ENCODE data around the gene HMGXB3. TPM values are rescaled to one million over a fixed set of nuclear protein-coding genes. Genes with fewer than 3 reads are reported as not detected.
"Not testable (repeated sequence)": the region's sequence is repeated elsewhere in the genome, so short reads cannot be mapped to it uniquely, and the experiment has no call there.

The HMGXB3 gene
- total RNA-seq, 1 experiment from 2014 or later: 38.0 TPM

DNA sequence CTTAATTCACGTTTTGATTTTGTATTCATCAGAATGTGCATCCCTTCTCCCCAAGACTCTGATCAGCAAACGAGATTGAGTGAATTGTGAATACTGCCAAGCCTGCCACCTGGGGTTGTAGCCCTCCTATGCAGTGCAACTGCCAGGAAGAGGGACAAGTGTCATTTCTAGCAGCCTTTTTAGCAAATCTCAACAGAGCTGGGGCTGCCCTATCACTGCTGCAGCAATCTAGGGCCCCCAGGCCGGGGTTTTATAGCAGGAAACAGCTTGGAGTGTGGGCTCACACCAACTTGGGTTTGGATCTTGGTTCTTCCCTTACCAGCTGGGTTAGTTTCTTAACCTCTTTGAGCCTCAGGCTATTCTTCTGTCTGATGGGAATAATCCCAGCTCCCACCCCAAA, 81.8 kb downstream of the HMGXB3 start:
- H3K4me3 ChIP-seq: no peak overlapping the region
- no peak for TF ChIP-seq EZH2 (IDR thresholded peaks at IDR 0.05; ENCODE audit: low read depth)
- TF ChIP-seq, protein P1, sequence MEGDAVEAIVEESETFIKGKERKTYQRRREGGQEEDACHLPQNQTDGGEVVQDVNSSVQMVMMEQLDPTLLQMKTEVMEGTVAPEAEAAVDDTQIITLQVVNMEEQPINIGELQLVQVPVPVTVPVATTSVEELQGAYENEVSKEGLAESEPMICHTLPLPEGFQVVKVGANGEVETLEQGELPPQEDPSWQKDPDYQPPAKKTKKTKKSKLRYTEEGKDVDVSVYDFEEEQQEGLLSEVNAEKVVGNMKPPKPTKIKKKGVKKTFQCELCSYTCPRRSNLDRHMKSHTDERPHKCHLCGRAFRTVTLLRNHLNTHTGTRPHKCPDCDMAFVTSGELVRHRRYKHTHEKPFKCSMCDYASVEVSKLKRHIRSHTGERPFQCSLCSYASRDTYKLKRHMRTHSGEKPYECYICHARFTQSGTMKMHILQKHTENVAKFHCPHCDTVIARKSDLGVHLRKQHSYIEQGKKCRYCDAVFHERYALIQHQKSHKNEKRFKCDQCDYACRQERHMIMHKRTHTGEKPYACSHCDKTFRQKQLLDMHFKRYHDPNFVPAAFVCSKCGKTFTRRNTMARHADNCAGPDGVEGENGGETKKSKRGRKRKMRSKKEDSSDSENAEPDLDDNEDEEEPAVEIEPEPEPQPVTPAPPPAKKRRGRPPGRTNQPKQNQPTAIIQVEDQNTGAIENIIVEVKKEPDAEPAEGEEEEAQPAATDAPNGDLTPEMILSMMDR (conservative IDR thresholded peaks at IDR 0.05): no peak
- intact Hi-C loops (cut with micrococcal nuclease; ENCODE audit: unreplicated experiment): no loop called here
- no peaks in the 10 kb centered on the region for H3K36me3 ChIP-seq (ENCODE audit: low read depth)
- H4K20me1 ChIP-seq (ENCODE audit: insufficient read depth): no peaks in the 10 kb centered on the region
- H2AFZ ChIP-seq: no peak overlapping the region
- H3K4me2 ChIP-seq: no peak overlapping the region
- no TSS peak for BruUV-seq (replicated peaks)
- POLR2A ChIA-PET (ENCODE audit: unreplicated experiment): interaction anchor here (0.7 kb wide), 1 partner anchor 38 kb away, joined by 3 read pairs; no protein-coding TSS in a partner anchor
- H3K79me2 ChIP-seq (ENCODE audit: low read depth): no peaks in the 10 kb centered on the region
- peaks cover 13% of the 10 kb centered on the region; the same call in 1 of the 2 replicates for H3K27me3 ChIP-seq (ENCODE audit: insufficient read depth, low read depth)
- no peaks in the 10 kb centered on the region for H3F3A ChIP-seq (ENCODE audit: insufficient read depth, low read depth)
- CTCF ChIA-PET: no interaction called here
- H3K27ac ChIP-seq: no peak overlapping the region
- H3K4me1 ChIP-seq (replicated peaks; ENCODE audit: insufficient read depth): no peaks in the 10 kb centered on the region
- H3K9me2 ChIP-seq (ENCODE audit: insufficient read depth): no peaks in the 10 kb centered on the region
- DNase-seq: no peak
- no peaks in the 10 kb centered on the region for H3K9me3 ChIP-seq (ENCODE audit: insufficient read depth, low read depth)

DNA sequence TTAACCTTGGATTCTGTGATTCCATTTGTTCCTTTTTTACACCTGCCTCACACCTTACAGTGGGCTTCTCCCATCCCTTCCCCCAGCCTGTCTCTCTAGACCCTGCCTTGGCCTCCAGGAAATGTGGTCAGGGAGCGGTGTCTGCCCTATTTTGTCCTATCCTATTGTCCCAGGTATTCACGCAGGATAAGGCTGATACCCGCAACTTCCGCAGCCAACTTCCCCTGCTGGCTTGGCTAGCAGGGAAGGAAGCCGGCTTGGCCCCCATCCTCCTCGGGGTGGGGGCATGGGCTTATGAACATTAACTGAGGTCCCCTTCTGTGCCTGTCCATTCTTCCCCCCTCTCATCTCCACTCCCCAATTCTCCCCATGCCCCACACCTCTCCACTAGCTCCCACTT, 82.3 kb downstream of the HMGXB3 start:
- H3K27me3 ChIP-seq (ENCODE audit: insufficient read depth, low read depth): peaks cover 18% of the 10 kb centered on the region; the same call in 1 of the 2 replicates
- H3K4me3 ChIP-seq: no peak overlapping the region
- H3K27ac ChIP-seq: no peak overlapping the region
- H3K9me2 ChIP-seq (ENCODE audit: insufficient read depth): no peaks in the 10 kb centered on the region
- ChIA-PET POLR2A (ENCODE audit: unreplicated experiment) (interaction anchor here (0.7 kb wide), 1 partner anchor 38 kb away, joined by 3 read pairs; no protein-coding TSS in a partner anchor), CTCF (no interaction called here)
- H2AFZ ChIP-seq: no peak overlapping the region
- no peaks in the 10 kb centered on the region for H3K4me1 ChIP-seq (replicated peaks; ENCODE audit: insufficient read depth)
- H3F3A ChIP-seq (ENCODE audit: insufficient read depth, low read depth): no peaks in the 10 kb centered on the region
- no peaks in the 10 kb centered on the region for H4K20me1 ChIP-seq (ENCODE audit: insufficient read depth)
- no peaks in the 10 kb centered on the region for H3K9me3 ChIP-seq (ENCODE audit: insufficient read depth, low read depth)
- no peaks in the 10 kb centered on the region for H3K79me2 ChIP-seq (ENCODE audit: low read depth)
- no TSS peak for BruUV-seq (replicated peaks)
- intact Hi-C loops (cut with micrococcal nuclease; ENCODE audit: unreplicated experiment): no loop called here
- H3K36me3 ChIP-seq (ENCODE audit: low read depth): no peaks in the 10 kb centered on the region
- no peak overlapping the region for H3K4me2 ChIP-seq
- TF ChIP-seq, protein P1 (conservative IDR thresholded peaks at IDR 0.05): no peak
- TF ChIP-seq EZH2 (IDR thresholded peaks at IDR 0.05; ENCODE audit: low read depth): no peak
- DNase-seq: no peak

- BruUV-seq (replicated peaks); H3K79me2 ChIP-seq (ENCODE audit: low read depth); H3K36me3 ChIP-seq (ENCODE audit: low read depth); H3K4me1 ChIP-seq (replicated peaks; ENCODE audit: insufficient read depth); DNase-seq; H3K9me3 ChIP-seq (ENCODE audit: insufficient read depth, low read depth); H2AFZ ChIP-seq; H3K4me3 ChIP-seq; H3F3A ChIP-seq (ENCODE audit: insufficient read depth, low read depth); intact Hi-C loops (cut with micrococcal nuclease; ENCODE audit: unreplicated experiment); H3K4me2 ChIP-seq; H3K27ac ChIP-seq; POLR2A ChIA-PET (ENCODE audit: unreplicated experiment); H3K9me2 ChIP-seq (ENCODE audit: insufficient read depth); H4K20me1 ChIP-seq (ENCODE audit: insufficient read depth): not testable (repeated sequence)
- CTCF ChIA-PET: interaction anchor here (0.6 kb wide), 1 partner anchor 299 kb away, joined by 4 read pairs; no protein-coding TSS in a partner anchor
- peaks cover 23% of the 10 kb centered on the region; the same call in 1 of the 2 replicates for H3K27me3 ChIP-seq (ENCODE audit: insufficient read depth, low read depth)
These were observed 84.2 kb downstream of the HMGXB3 start for GRCh38 chr5:150084754-150085153.

Data from PC-9 (cell line).